Fibroblast of the conjunctiva (primary cell): ENCODE data around the gene GABRB3.
"Not testable (repeated sequence)": the region's sequence is repeated elsewhere in the genome, so short reads cannot be mapped to it uniquely, and the experiment has no call there.

Source experiments
- DNase-seq: peaks from one replicate; pipeline ENCODE4 v3.0.0-alpha.2; 2010; ENCODE audit warnings: low read depth

Gene GABRB3

GRCh38 chr15:26736502-26737248 lies 36.2 kb downstream of the GABRB3 start:
- DNase-seq: no peak

- DNase-seq: no peak
Observed at GRCh38 chr15:26731965-26732364, 40.9 kb downstream of the GABRB3 start.

- no peak for DNase-seq
Observed at GRCh38 chr15:26729581-26729980, 43.3 kb downstream of the GABRB3 start.

GRCh38 chr15:26729030-26729429 lies 43.8 kb downstream of the GABRB3 start:
- no peak for DNase-seq

- no peak for DNase-seq
Observed at GRCh38 chr15:26724381-26725150, 48.3 kb downstream of the GABRB3 start.

- no peak for DNase-seq
Observed at GRCh38 chr15:26722621-26723160, 50.2 kb downstream of the GABRB3 start.

- DNase-seq: no peak
Observed at GRCh38 chr15:26721232-26721967, 51.5 kb downstream of the GABRB3 start.

GRCh38 chr15:26720546-26720945 lies 52.3 kb downstream of the GABRB3 start:
- DNase-seq: no peak

GRCh38 chr15:26719866-26720265 lies 53.0 kb downstream of the GABRB3 start:
- DNase-seq: not testable (repeated sequence)

- no peak for DNase-seq
Observed at GRCh38 chr15:26716069-26716468, 56.8 kb downstream of the GABRB3 start.

GRCh38 chr15:26713498-26713897 lies 59.4 kb downstream of the GABRB3 start:
- no peak for DNase-seq

GRCh38 chr15:26712335-26712734 lies 60.5 kb downstream of the GABRB3 start:
- no peak for DNase-seq

- DNase-seq: no peak
Observed at GRCh38 chr15:26711445-26711844, 61.4 kb downstream of the GABRB3 start.

- no peak for DNase-seq
Observed at GRCh38 chr15:26702381-26702780, 70.5 kb downstream of the GABRB3 start.

- DNase-seq: no peak
Observed at GRCh38 chr15:26698555-26698954, 74.3 kb downstream of the GABRB3 start.

- no peak for DNase-seq
Observed at GRCh38 chr15:26697913-26698312, 75.0 kb downstream of the GABRB3 start.

GRCh38 chr15:26691249-26691648 lies 81.6 kb downstream of the GABRB3 start:
- no peak for DNase-seq

- no peak for DNase-seq
Observed at GRCh38 chr15:26690778-26691177, 82.1 kb downstream of the GABRB3 start.

- no peak for DNase-seq
Observed at GRCh38 chr15:26689462-26689861, 83.4 kb downstream of the GABRB3 start.

GRCh38 chr15:26686547-26687187 lies 86.2 kb downstream of the GABRB3 start:
- no peak for DNase-seq

- no peak for DNase-seq
Observed at GRCh38 chr15:26682598-26683164, 90.2 kb downstream of the GABRB3 start.

GRCh38 chr15:26679927-26680326 lies 92.9 kb downstream of the GABRB3 start:
- DNase-seq: no peak
